Measurements from ENCODE around the gene GKAP1. TPM values are rescaled to one million over a fixed set of nuclear protein-coding genes. Genes with fewer than 3 reads are reported as not detected.

Gene GKAP1
- total RNA-seq, 1 donor from 2014 or later, result 4.4 TPM

GRCh38 chr9:83800236-83801033 lies 17.1 kb downstream of the GKAP1 start:
- Histone ChIP-seq H3K4me3 (no peak overlapping the region), H3K4me1 (no peaks in the 10 kb centered on the region), H3K36me3 (peaks cover 3 to 8% of the 10 kb centered on the region in 2 donors), H3K9me3 (no peaks in the 10 kb centered on the region), H3K27me3 (no peaks in the 10 kb centered on the region), H3K27ac (no peak overlapping the region)
- intact Hi-C loops (cut with DNase I), result no loop called here
- no peak for TF ChIP-seq POLR2AphosphoS5 (IDR thresholded peaks at IDR 0.05; ENCODE audit: insufficient read depth in 1 of 2, low read depth in 1 of 2)
- no peak for TF ChIP-seq POLR2A (IDR thresholded peaks at IDR 0.05)
- TF ChIP-seq, protein P1, sequence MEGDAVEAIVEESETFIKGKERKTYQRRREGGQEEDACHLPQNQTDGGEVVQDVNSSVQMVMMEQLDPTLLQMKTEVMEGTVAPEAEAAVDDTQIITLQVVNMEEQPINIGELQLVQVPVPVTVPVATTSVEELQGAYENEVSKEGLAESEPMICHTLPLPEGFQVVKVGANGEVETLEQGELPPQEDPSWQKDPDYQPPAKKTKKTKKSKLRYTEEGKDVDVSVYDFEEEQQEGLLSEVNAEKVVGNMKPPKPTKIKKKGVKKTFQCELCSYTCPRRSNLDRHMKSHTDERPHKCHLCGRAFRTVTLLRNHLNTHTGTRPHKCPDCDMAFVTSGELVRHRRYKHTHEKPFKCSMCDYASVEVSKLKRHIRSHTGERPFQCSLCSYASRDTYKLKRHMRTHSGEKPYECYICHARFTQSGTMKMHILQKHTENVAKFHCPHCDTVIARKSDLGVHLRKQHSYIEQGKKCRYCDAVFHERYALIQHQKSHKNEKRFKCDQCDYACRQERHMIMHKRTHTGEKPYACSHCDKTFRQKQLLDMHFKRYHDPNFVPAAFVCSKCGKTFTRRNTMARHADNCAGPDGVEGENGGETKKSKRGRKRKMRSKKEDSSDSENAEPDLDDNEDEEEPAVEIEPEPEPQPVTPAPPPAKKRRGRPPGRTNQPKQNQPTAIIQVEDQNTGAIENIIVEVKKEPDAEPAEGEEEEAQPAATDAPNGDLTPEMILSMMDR (IDR thresholded peaks at IDR 0.05), result no peak
- no peak for DNase-seq (ENCODE audit: extremely low spot score in 2 of 2)

DNA sequence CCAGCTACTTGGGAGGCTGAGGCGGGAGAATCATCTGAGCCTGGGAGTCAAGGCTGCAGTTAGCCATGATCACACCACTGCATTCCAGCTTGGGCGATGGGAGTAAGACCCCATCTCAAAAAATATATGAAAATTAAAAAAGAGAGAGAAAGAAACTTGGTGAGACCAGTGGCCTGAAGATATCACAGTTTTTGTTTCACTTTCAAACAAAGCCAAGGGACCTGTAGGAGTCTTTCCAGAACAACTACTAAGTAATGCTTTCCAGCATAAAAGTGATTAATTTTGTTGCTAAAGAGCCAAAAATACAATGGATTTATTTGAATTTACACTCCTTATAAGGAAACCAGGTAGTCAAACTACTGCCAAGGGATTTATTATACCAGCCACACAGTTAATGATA lies 23.5 kb downstream of the GKAP1 start:
- no peaks in the 10 kb centered on the region for H3K4me1 ChIP-seq
- intact Hi-C loops (cut with DNase I), result no loop called here
- no peaks in the 10 kb centered on the region for H3K27me3 ChIP-seq
- H3K36me3 ChIP-seq, result peaks cover 3 to 8% of the 10 kb centered on the region in 2 donors
- no peak for TF ChIP-seq POLR2AphosphoS5 (IDR thresholded peaks at IDR 0.05; ENCODE audit: insufficient read depth in 1 of 2, low read depth in 1 of 2)
- no peak for TF ChIP-seq POLR2A (IDR thresholded peaks at IDR 0.05)
- TF ChIP-seq, protein P1 (IDR thresholded peaks at IDR 0.05), result no peak
- no peaks in the 10 kb centered on the region for H3K9me3 ChIP-seq
- no peak for DNase-seq (ENCODE audit: extremely low spot score in 2 of 2)
- H3K27ac ChIP-seq, result no peak overlapping the region
- H3K4me3 ChIP-seq, result no peak overlapping the region

- DNase-seq (ENCODE audit: extremely low spot score in 2 of 2), result no peak
- Histone ChIP-seq H3K4me1 (no peaks in the 10 kb centered on the region), H3K9me3 (no peaks in the 10 kb centered on the region), H3K36me3 (no peaks in the 10 kb centered on the region), H3K27ac (no peak overlapping the region), H3K4me3 (no peak overlapping the region), H3K27me3 (no peaks in the 10 kb centered on the region)
- TF ChIP-seq POLR2AphosphoS5 (IDR thresholded peaks at IDR 0.05; ENCODE audit: insufficient read depth in 1 of 2, low read depth in 1 of 2) (no peak), POLR2A (IDR thresholded peaks at IDR 0.05) (no peak)
- TF ChIP-seq, protein P1 (IDR thresholded peaks at IDR 0.05), result no peak
- intact Hi-C loops (cut with DNase I), result no loop called here
These were observed 24.8 kb downstream of the GKAP1 start for GRCh38 chr9:83792746-83793145.

DNA sequence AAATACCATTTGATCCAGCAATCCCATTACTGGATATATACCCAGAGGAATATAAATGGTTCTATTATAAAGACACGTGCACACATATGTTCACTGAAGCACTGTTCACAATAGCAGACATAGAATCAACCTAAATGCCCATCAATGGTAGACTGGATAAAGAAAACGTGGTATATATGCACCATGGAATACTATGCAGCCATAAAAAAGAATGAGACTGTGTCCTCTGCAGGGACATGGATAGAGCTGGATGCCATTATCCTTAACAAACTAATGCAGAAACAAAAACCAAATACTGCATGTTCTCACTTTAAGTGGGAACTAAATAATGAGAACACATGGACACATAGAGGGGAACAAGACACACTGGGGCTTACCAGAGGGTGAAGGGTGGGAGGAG lies 39.4 kb downstream of the GKAP1 start:
- no peak for DNase-seq (ENCODE audit: extremely low spot score in 2 of 2)
- intact Hi-C loops (cut with DNase I), result no loop called here
- no peak for TF ChIP-seq POLR2AphosphoS5 (IDR thresholded peaks at IDR 0.05; ENCODE audit: insufficient read depth in 1 of 2, low read depth in 1 of 2)
- TF ChIP-seq, protein P1 (IDR thresholded peaks at IDR 0.05), result no peak
- no peak overlapping the region for H3K27ac ChIP-seq
- H3K36me3 ChIP-seq, result no peaks in the 10 kb centered on the region
- no peaks in the 10 kb centered on the region for H3K27me3 ChIP-seq
- no peaks in the 10 kb centered on the region for H3K9me3 ChIP-seq
- no peak overlapping the region for H3K4me3 ChIP-seq
- H3K4me1 ChIP-seq, result no peaks in the 10 kb centered on the region

DNA sequence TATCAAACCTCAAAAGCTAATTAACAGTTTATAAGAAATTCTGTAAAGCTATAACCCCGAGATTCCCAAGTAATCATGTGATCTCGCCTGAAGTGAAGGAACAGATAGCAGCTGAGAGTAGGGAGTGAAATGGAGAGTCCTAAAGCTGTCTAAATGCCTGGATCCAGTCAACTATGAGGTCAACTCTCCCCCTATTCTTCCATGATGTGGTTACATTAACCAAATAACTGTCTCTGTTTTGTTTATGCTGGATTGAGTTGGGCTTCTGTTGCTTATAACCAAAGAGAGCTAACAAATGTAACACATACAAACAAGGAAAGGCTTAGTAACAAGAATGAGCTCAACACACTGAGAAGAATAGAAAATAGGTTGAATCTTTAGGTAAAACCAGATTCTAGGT lies 41.6 kb downstream of the GKAP1 start:
- H3K27me3 ChIP-seq, result no peaks in the 10 kb centered on the region

More for the DNA sequence above, 41.6 kb downstream of the GKAP1 start:
- H3K36me3 ChIP-seq, result no peaks in the 10 kb centered on the region
- H3K27ac ChIP-seq, result no peak overlapping the region
- intact Hi-C loops (cut with DNase I), result no loop called here
- TF ChIP-seq POLR2A (IDR thresholded peaks at IDR 0.05) (no peak), POLR2AphosphoS5 (IDR thresholded peaks at IDR 0.05; ENCODE audit: insufficient read depth in 1 of 2, low read depth in 1 of 2) (no peak)
- TF ChIP-seq, protein P1 (IDR thresholded peaks at IDR 0.05), result no peak
- H3K4me1 ChIP-seq, result no peaks in the 10 kb centered on the region
- H3K9me3 ChIP-seq, result no peaks in the 10 kb centered on the region
- no peak for DNase-seq (ENCODE audit: extremely low spot score in 2 of 2)
- no peak overlapping the region for H3K4me3 ChIP-seq
